Measurements from ENCODE around the gene SLC39A2. TPM values are rescaled to one million over a fixed set of nuclear protein-coding genes. Genes with fewer than 3 reads are reported as not detected.
A peak's percentile ranks its signal among the peaks of the same experiment; 100 is the strongest.
"Not testable (repeated sequence)": the region's sequence is repeated elsewhere in the genome, so short reads cannot be mapped to it uniquely, and the experiment has no call there.

Gene SLC39A2
- total RNA-seq, 2 donors from 2014 or later = 0.53 TPM; not detected in 1

- H3K4me1 Mint-ChIP-seq (ENCODE audit: low read depth in 2 of 2) = no peaks in the 10 kb centered on the region
- H3K36me3 Mint-ChIP-seq = no peaks in the 10 kb centered on the region
- H3K27me3 Mint-ChIP-seq = peaks cover 18 to 27% of the 10 kb centered on the region in 2 donors
- H3K9me3 Mint-ChIP-seq = no peaks in the 10 kb centered on the region
- ATAC-seq (no peak), DNase-seq (ENCODE audit: low spot score) (no peak)
- no peak overlapping the region for H3K4me3 Mint-ChIP-seq
- H3K27ac Mint-ChIP-seq = no peak overlapping the region
Measured at GRCh38 chr14:21038441-21039422, 39.6 kb downstream of the SLC39A2 start.

- no peak for DNase-seq (ENCODE audit: low spot score)
Measured at GRCh38 chr14:21039585-21040369, 40.7 kb downstream of the SLC39A2 start.

GRCh38 chr14:21040370-21040925 is 41.4 kb downstream of the SLC39A2 start:
- ATAC-seq (no peak), DNase-seq (ENCODE audit: low spot score) (no peak)
- Mint-ChIP-seq H3K27ac (no peak overlapping the region), H3K36me3 (no peaks in the 10 kb centered on the region), H3K4me1 (ENCODE audit: low read depth in 2 of 2) (peaks cover 0 to 5% of the 10 kb centered on the region in 2 donors), H3K4me3 (no peak overlapping the region), H3K9me3 (no peaks in the 10 kb centered on the region), H3K27me3 (peaks cover 31 to 32% of the 10 kb centered on the region in 2 donors)

More at GRCh38 chr14:21039585-21040369, 40.7 kb downstream of the SLC39A2 start:
- no peak for ATAC-seq
- Mint-ChIP-seq H3K4me3 (no peak overlapping the region), H3K9me3 (no peaks in the 10 kb centered on the region), H3K4me1 (ENCODE audit: low read depth in 2 of 2) (peaks cover 0 to 5% of the 10 kb centered on the region in 2 donors), H3K27me3 (peaks cover 24 to 32% of the 10 kb centered on the region in 2 donors), H3K36me3 (no peaks in the 10 kb centered on the region), H3K27ac (no peak overlapping the region)

GRCh38 chr14:21040941-21041340 is 41.8 kb downstream of the SLC39A2 start:
- DNase-seq (ENCODE audit: low spot score); H3K9me3 Mint-ChIP-seq; H3K4me1 Mint-ChIP-seq (ENCODE audit: low read depth in 2 of 2); H3K27ac Mint-ChIP-seq; H3K36me3 Mint-ChIP-seq; ATAC-seq; H3K4me3 Mint-ChIP-seq: not testable (repeated sequence)
- peaks cover 32 to 35% of the 10 kb centered on the region in 2 donors for H3K27me3 Mint-ChIP-seq

- peak in 1 of 2 donors; percentile 28 for ATAC-seq
- Mint-ChIP-seq H3K4me1 (ENCODE audit: low read depth in 2 of 2) (peaks cover 0 to 5% of the 10 kb centered on the region in 2 donors), H3K4me3 (no peak within 1 kb of the TSS), H3K36me3 (no peaks in the 10 kb centered on the region), H3K27ac (no peak within 1 kb of the TSS), H3K27me3 (peaks cover 32 to 34% of the 10 kb centered on the region in 2 donors), H3K9me3 (no peaks in the 10 kb centered on the region)
- DNase-seq (ENCODE audit: low spot score) = no peak
Measured at GRCh38 chr14:21041676-21042433, 42.8 kb downstream of the SLC39A2 start, which contains the start of gene RNASE7. Gene RNASE7 (plus strand): TSS chr14:21042362. CDS start chr14:21042993, 631 bp downstream.

- DNase-seq (ENCODE audit: low spot score) (no peak), ATAC-seq (peak in 1 of 2 donors; percentile 45)
- H3K36me3 Mint-ChIP-seq = no peaks in the 10 kb centered on the region
- peaks cover 29 to 30% of the 10 kb centered on the region in 2 donors for H3K27me3 Mint-ChIP-seq
- H3K4me3 Mint-ChIP-seq = no peak overlapping the region
- no peak overlapping the region for H3K27ac Mint-ChIP-seq
- no peaks in the 10 kb centered on the region for H3K9me3 Mint-ChIP-seq
- H3K4me1 Mint-ChIP-seq (ENCODE audit: low read depth in 2 of 2) = peaks cover 0 to 5% of the 10 kb centered on the region in 2 donors
Measured at GRCh38 chr14:21042918-21043317, 43.8 kb downstream of the SLC39A2 start.

- peak in 1 of 2 donors; percentile 13 for ATAC-seq
- no peak overlapping the region for H3K4me3 Mint-ChIP-seq
- H3K36me3 Mint-ChIP-seq = no peaks in the 10 kb centered on the region
- no peaks in the 10 kb centered on the region for H3K9me3 Mint-ChIP-seq
- H3K4me1 Mint-ChIP-seq (ENCODE audit: low read depth in 2 of 2) = peaks cover 0 to 5% of the 10 kb centered on the region in 2 donors
- peaks cover 27 to 29% of the 10 kb centered on the region in 2 donors for H3K27me3 Mint-ChIP-seq
- no peak for DNase-seq (ENCODE audit: low spot score)
- no peak overlapping the region for H3K27ac Mint-ChIP-seq
Measured at GRCh38 chr14:21043387-21043973, 44.4 kb downstream of the SLC39A2 start.

- H3K4me1 Mint-ChIP-seq (ENCODE audit: low read depth in 2 of 2) = peaks cover 0 to 5% of the 10 kb centered on the region in 2 donors
- no peaks in the 10 kb centered on the region for H3K36me3 Mint-ChIP-seq
- H3K9me3 Mint-ChIP-seq = no peaks in the 10 kb centered on the region
- ATAC-seq (peak in 1 of 2 donors; percentile 15), DNase-seq (ENCODE audit: low spot score) (no peak)
- H3K27ac Mint-ChIP-seq = no peak overlapping the region
- H3K4me3 Mint-ChIP-seq = no peak overlapping the region
- peaks cover 29% of the 10 kb centered on the region in 2 donors for H3K27me3 Mint-ChIP-seq
Measured at GRCh38 chr14:21043974-21044618, 45.0 kb downstream of the SLC39A2 start.

- Mint-ChIP-seq H3K27me3 (peaks cover 24 to 28% of the 10 kb centered on the region in 2 donors), H3K36me3 (no peaks in the 10 kb centered on the region), H3K9me3 (no peaks in the 10 kb centered on the region), H3K4me3 (no peak overlapping the region), H3K4me1 (ENCODE audit: low read depth in 2 of 2) (peaks cover 0 to 5% of the 10 kb centered on the region in 2 donors), H3K27ac (no peak overlapping the region)
- ATAC-seq (no peak), DNase-seq (ENCODE audit: low spot score) (no peak)
Measured at GRCh38 chr14:21047378-21047781, 48.3 kb downstream of the SLC39A2 start.

- Mint-ChIP-seq H3K36me3 (no peaks in the 10 kb centered on the region), H3K9me3 (no peaks in the 10 kb centered on the region), H3K4me3 (no peak overlapping the region), H3K27me3 (peaks cover 18 to 28% of the 10 kb centered on the region in 2 donors), H3K4me1 (ENCODE audit: low read depth in 2 of 2) (peaks cover 0 to 5% of the 10 kb centered on the region in 2 donors), H3K27ac (no peak overlapping the region)
- DNase-seq (ENCODE audit: low spot score) = no peak
- ATAC-seq = no peak
Measured at GRCh38 chr14:21048638-21049037, 49.5 kb downstream of the SLC39A2 start.

- Mint-ChIP-seq H3K9me3 (no peaks in the 10 kb centered on the region), H3K4me1 (ENCODE audit: low read depth in 2 of 2) (peaks cover 0 to 3% of the 10 kb centered on the region in 2 donors), H3K27ac (no peak overlapping the region), H3K4me3 (no peak overlapping the region), H3K36me3 (no peaks in the 10 kb centered on the region), H3K27me3 (peaks cover 16 to 26% of the 10 kb centered on the region in 2 donors)
- no peak for ATAC-seq
- no peak for DNase-seq (ENCODE audit: low spot score)
Measured at GRCh38 chr14:21049271-21049673, 50.2 kb downstream of the SLC39A2 start.

GRCh38 chr14:21050597-21050996 is 51.5 kb downstream of the SLC39A2 start:
- Mint-ChIP-seq H3K27me3 (peaks cover 8 to 13% of the 10 kb centered on the region in 2 donors), H3K4me1 (ENCODE audit: low read depth in 2 of 2) (no peaks in the 10 kb centered on the region), H3K4me3 (no peak overlapping the region), H3K27ac (no peak overlapping the region), H3K36me3 (no peaks in the 10 kb centered on the region), H3K9me3 (no peaks in the 10 kb centered on the region)
- DNase-seq (ENCODE audit: low spot score) (no peak), ATAC-seq (no peak)

Data from natural killer cell treated with Interleukin-12 subunit alpha and Interleukin-12 subunit beta and Interleukin-15 and Interleukin-18, amount 100 ng/mL, for 72 hours (primary cell).